Adipocyte (in vitro differentiated cells): ENCODE measurements around the gene PRKAG1.

Source experiments
- DNase-seq: peaks from one replicate; pipeline ENCODE4 v3.0.0-alpha.2; 2015; ENCODE audit warnings: low read depth
- H3K27me3 ChIP-seq: replicated peaks from 2 replicates; pipeline ENCODE4 v1.7.0; 2013; ENCODE audit warnings: mild to moderate bottlenecking, low read length, moderate library complexity; ENCODE audit not compliant: control insufficient read depth, insufficient read depth
- H3K36me3 ChIP-seq: 2 replicates; pipeline ENCODE4 v1.7.0; 2013; ENCODE audit warnings: low read length, mild to moderate bottlenecking, moderate library complexity; ENCODE audit not compliant: control insufficient read depth, insufficient read depth, severe bottlenecking
- H3K4me1 ChIP-seq: 2 replicates; pipeline ENCODE4 v1.7.0; 2013; ENCODE audit warnings: mild to moderate bottlenecking, low read length, moderate library complexity; ENCODE audit not compliant: control insufficient read depth, insufficient read depth
- H3K4me3 ChIP-seq: 2 replicates; pipeline ENCODE4 v1.7.0; 2013; ENCODE audit warnings: mild to moderate bottlenecking, low read length, moderate library complexity
- H3K9ac ChIP-seq: 2 replicates; pipeline ENCODE4 v1.7.0; 2013; ENCODE audit warnings: mild to moderate bottlenecking, low read length, moderate library complexity
- H3K9me3 ChIP-seq: 2 replicates; pipeline ENCODE4 v1.7.0; 2013; ENCODE audit warnings: mild to moderate bottlenecking, low read length, moderate library complexity; ENCODE audit not compliant: control insufficient read depth

The PRKAG1 gene

GRCh38 chr12:49027846-49028555 lies 9.4 kb upstream of the PRKAG1 start:
- H3K9ac ChIP-seq = no peak overlapping the region
- H3K27me3 ChIP-seq = no peaks in the 10 kb centered on the region
- H3K36me3 ChIP-seq = peaks cover 91% of the 10 kb centered on the region
- no peak for DNase-seq
- no peak overlapping the region for H3K4me3 ChIP-seq
- H3K4me1 ChIP-seq = no peaks in the 10 kb centered on the region
- H3K9me3 ChIP-seq = no peaks in the 10 kb centered on the region

- Histone ChIP-seq H3K4me1 (no peaks in the 10 kb centered on the region), H3K9ac (no peak overlapping the region), H3K36me3 (peaks cover 91% of the 10 kb centered on the region), H3K4me3 (no peak overlapping the region), H3K9me3 (no peaks in the 10 kb centered on the region), H3K27me3 (no peaks in the 10 kb centered on the region)
- DNase-seq = no peak
These were observed 8.3 kb upstream of the PRKAG1 start for GRCh38 chr12:49026678-49027480.

- no peak for DNase-seq
- Histone ChIP-seq H3K36me3 (peaks cover 90% of the 10 kb centered on the region), H3K27me3 (no peaks in the 10 kb centered on the region), H3K4me3 (no peak overlapping the region), H3K9me3 (no peaks in the 10 kb centered on the region), H3K9ac (no peak overlapping the region), H3K4me1 (no peaks in the 10 kb centered on the region)
These were observed 7.5 kb upstream of the PRKAG1 start for GRCh38 chr12:49026101-49026500.

GRCh38 chr12:49025463-49025862 lies 6.9 kb upstream of the PRKAG1 start:
- Histone ChIP-seq H3K36me3 (peaks cover 94% of the 10 kb centered on the region), H3K4me1 (no peaks in the 10 kb centered on the region), H3K4me3 (no peak overlapping the region), H3K9ac (no peak overlapping the region), H3K27me3 (no peaks in the 10 kb centered on the region), H3K9me3 (no peaks in the 10 kb centered on the region)
- no peak for DNase-seq

GRCh38 chr12:49024543-49024942 lies 6.0 kb upstream of the PRKAG1 start:
- Histone ChIP-seq H3K36me3 (peaks cover 88% of the 10 kb centered on the region), H3K9me3 (no peaks in the 10 kb centered on the region), H3K9ac (no peak overlapping the region), H3K4me1 (peaks cover 4% of the 10 kb centered on the region), H3K4me3 (no peak overlapping the region), H3K27me3 (no peaks in the 10 kb centered on the region)
- no peak for DNase-seq

GRCh38 chr12:49023812-49024211 lies 5.2 kb upstream of the PRKAG1 start:
- DNase-seq = no peak
- Histone ChIP-seq H3K9me3 (no peaks in the 10 kb centered on the region), H3K36me3 (peaks cover 81% of the 10 kb centered on the region), H3K4me3 (no peak overlapping the region), H3K9ac (no peak overlapping the region), H3K4me1 (peaks cover 6% of the 10 kb centered on the region), H3K27me3 (no peaks in the 10 kb centered on the region)

GRCh38 chr12:49022558-49023178 lies 4.1 kb upstream of the PRKAG1 start:
- Histone ChIP-seq H3K9ac (no peak overlapping the region), H3K4me1 (peaks cover 10% of the 10 kb centered on the region), H3K36me3 (peaks cover 70% of the 10 kb centered on the region), H3K27me3 (no peaks in the 10 kb centered on the region), H3K4me3 (no peak overlapping the region), H3K9me3 (no peaks in the 10 kb centered on the region)
- DNase-seq = no peak

GRCh38 chr12:49021292-49021915 lies 2.8 kb upstream of the PRKAG1 start:
- no peak overlapping the region for H3K9ac ChIP-seq
- H3K27me3 ChIP-seq = no peaks in the 10 kb centered on the region
- DNase-seq = no peak
- peaks cover 22% of the 10 kb centered on the region for H3K4me1 ChIP-seq
- no peak overlapping the region for H3K4me3 ChIP-seq
- peaks cover 57% of the 10 kb centered on the region for H3K36me3 ChIP-seq
- no peaks in the 10 kb centered on the region for H3K9me3 ChIP-seq

GRCh38 chr12:49020441-49020840 lies 1.9 kb upstream of the PRKAG1 start:
- Histone ChIP-seq H3K4me3 (no peak overlapping the region), H3K36me3 (peaks cover 47% of the 10 kb centered on the region), H3K4me1 (peaks cover 26% of the 10 kb centered on the region), H3K9ac (no peak overlapping the region), H3K9me3 (no peaks in the 10 kb centered on the region), H3K27me3 (no peaks in the 10 kb centered on the region)
- DNase-seq = no peak

GRCh38 chr12:49019443-49020324 lies 1.1 kb upstream of the PRKAG1 start:
- H3K9me3 ChIP-seq = no peaks in the 10 kb centered on the region
- peaks cover 34% of the 10 kb centered on the region for H3K4me1 ChIP-seq
- H3K27me3 ChIP-seq = no peaks in the 10 kb centered on the region
- peak overlapping the region; percentile 97 for H3K4me3 ChIP-seq
- peak overlapping the region; percentile 100 for H3K9ac ChIP-seq
- peak; percentile 58 for DNase-seq
- H3K36me3 ChIP-seq = peaks cover 40% of the 10 kb centered on the region
